Measurements from ENCODE around the gene TAAR5.

DNA sequence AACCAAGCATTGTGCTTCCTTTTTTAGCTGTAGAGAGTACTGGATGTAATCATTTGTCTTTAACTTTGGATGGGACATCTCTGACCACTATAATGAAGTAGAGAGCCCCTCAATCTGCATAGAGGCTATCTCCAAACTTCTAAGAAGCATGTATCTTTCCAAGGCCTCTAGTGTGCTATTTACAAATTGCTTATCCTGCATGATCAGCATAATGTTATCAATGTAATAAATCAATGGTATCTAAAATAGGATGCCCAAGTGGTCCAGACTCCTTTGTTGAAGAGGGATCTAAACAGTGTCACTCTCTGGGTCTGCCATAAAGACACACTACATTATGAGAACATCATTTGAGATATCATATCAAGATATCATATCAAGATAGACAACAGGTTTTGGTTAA lies 44.7 kb downstream of the TAAR5 start:
- TF ChIP-seq, protein P1, sequence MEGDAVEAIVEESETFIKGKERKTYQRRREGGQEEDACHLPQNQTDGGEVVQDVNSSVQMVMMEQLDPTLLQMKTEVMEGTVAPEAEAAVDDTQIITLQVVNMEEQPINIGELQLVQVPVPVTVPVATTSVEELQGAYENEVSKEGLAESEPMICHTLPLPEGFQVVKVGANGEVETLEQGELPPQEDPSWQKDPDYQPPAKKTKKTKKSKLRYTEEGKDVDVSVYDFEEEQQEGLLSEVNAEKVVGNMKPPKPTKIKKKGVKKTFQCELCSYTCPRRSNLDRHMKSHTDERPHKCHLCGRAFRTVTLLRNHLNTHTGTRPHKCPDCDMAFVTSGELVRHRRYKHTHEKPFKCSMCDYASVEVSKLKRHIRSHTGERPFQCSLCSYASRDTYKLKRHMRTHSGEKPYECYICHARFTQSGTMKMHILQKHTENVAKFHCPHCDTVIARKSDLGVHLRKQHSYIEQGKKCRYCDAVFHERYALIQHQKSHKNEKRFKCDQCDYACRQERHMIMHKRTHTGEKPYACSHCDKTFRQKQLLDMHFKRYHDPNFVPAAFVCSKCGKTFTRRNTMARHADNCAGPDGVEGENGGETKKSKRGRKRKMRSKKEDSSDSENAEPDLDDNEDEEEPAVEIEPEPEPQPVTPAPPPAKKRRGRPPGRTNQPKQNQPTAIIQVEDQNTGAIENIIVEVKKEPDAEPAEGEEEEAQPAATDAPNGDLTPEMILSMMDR (IDR thresholded peaks at IDR 0.05 in 4 of 5, conservative IDR thresholded peaks at IDR 0.05 in 1 of 5), result no peak
- TF ChIP-seq POLR2A (IDR thresholded peaks at IDR 0.05), result no peak

Data from gastrocnemius medialis (tissue), 4 donors.